Breast epithelium (tissue), 3 donors: ENCODE measurements around the gene ASB10.

Experiments
- CTCF ChIP-seq, 3 donors: fragments of 450-650 bp; IDR thresholded peaks; one replicate each; pipeline ENCODE4 v1.5.1; 2016 to 2017; ENCODE audit warnings: antibody characterized with exemption in 3 of 3, mild to moderate bottlenecking in 3 of 3, moderate library complexity in 3 of 3
- POLR2A ChIP-seq: fragments of 450-650 bp; IDR thresholded peaks from one replicate; pipeline ENCODE4 v1.6.1; 2016; ENCODE audit warnings: antibody characterized with exemption, mild to moderate bottlenecking, moderate library complexity
- POLR2AphosphoS5 ChIP-seq, 3 donors: sonication (generic); formaldehyde crosslinking; IDR thresholded peaks; one replicate each; pipeline ENCODE4 v1.6.1; 2017; ENCODE audit warnings: antibody characterized with exemption in 3 of 3

DNA sequence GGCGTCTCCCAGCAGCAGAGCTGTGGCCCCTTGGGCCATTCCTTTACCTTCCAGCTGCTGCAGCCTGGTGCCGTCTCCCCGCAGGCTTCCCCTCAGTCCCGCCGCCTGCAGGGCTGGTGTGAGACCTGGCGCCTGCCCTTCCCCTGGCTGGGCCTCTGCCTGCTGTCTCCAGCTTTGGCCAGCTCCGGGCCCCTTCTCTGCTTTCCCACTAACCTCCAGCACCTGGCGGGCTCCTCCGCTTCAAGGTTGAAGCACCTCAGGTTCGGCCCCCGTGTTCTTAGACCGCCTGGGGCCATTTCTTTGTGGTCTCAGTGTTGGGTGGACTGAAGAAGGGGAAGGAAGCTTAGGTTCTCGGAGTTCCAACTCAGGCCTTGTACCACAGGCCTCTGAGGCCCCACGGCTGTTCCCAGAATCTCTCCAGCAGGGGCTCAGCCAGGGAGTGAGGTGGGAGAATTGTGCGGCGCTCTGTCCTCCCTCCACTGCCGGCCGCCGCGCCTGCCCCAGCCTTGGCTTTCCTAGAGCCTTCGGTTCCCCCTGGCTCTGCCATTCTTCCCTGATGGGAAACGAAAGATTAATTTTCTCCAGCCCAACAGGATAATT lies 49.9 kb downstream of the ASB10 start:
- TF ChIP-seq CTCF (IDR thresholded peaks at IDR 0.05) (no peak), POLR2A (no peak), POLR2AphosphoS5 (IDR thresholded peaks at IDR 0.05) (no peak)
